Astrocyte (in vitro differentiated cells and primary cell): ENCODE results near the gene PRXL2B.

Experiments
- EZH2 ChIP-seq: IDR thresholded peaks from 2 replicates; pipeline ENCODE4 v1.6.1; 2012; ENCODE audit warnings: mild to moderate bottlenecking, low read length, inconsistent platforms; ENCODE audit not compliant: insufficient read depth
- TF ChIP-seq, protein P1 (sequence below): IDR thresholded peaks from 2 replicates; pipeline ENCODE4 v1.5.1; 2011; ENCODE audit warnings: low read depth, mild to moderate bottlenecking, inconsistent platforms, low read length, moderate library complexity; ENCODE audit not compliant: insufficient read depth

DNA sequence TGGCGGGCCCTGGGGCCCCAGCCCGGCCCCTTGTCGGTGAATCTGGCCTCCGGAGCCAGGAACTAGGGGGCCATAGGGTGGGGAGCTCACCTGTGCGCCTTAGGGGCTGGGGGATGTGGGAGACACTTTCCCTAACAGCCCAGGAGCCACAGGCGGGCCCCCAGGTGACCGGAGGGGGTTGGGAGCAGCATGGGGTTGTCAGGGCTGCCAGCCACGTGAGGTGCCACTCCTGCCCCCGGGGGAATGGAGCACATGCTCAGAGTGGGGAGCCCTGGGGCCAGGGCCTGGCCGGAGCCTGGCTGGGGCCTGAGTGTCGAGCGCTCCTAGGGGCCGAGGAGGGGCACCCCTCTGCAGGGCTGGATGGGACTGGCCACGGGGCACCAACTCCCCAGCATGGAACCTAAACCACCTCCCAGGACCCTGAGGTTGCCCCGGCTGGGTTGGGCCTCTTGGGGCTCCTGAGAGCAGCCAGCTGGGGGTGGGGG, 19.9 kb downstream of the PRXL2B start:
- TF ChIP-seq, protein P1, sequence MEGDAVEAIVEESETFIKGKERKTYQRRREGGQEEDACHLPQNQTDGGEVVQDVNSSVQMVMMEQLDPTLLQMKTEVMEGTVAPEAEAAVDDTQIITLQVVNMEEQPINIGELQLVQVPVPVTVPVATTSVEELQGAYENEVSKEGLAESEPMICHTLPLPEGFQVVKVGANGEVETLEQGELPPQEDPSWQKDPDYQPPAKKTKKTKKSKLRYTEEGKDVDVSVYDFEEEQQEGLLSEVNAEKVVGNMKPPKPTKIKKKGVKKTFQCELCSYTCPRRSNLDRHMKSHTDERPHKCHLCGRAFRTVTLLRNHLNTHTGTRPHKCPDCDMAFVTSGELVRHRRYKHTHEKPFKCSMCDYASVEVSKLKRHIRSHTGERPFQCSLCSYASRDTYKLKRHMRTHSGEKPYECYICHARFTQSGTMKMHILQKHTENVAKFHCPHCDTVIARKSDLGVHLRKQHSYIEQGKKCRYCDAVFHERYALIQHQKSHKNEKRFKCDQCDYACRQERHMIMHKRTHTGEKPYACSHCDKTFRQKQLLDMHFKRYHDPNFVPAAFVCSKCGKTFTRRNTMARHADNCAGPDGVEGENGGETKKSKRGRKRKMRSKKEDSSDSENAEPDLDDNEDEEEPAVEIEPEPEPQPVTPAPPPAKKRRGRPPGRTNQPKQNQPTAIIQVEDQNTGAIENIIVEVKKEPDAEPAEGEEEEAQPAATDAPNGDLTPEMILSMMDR: no peak
- no peak for TF ChIP-seq EZH2
